Measurements from ENCODE around the gene FSHR. TPM values are rescaled to one million over a fixed set of nuclear protein-coding genes. Genes with fewer than 3 reads are reported as not detected.

Gene FSHR
- total RNA-seq, 1 donor from 2014 or later, result not detected

- DNase-seq (ENCODE audit: extremely low spot score in 2 of 2), result no peak
- Histone ChIP-seq H3K9me3 (no peaks in the 10 kb centered on the region), H3K4me1 (no peaks in the 10 kb centered on the region), H3K4me3 (no peak overlapping the region), H3K27ac (no peak overlapping the region), H3K27me3 (no peaks in the 10 kb centered on the region), H3K36me3 (no peaks in the 10 kb centered on the region)
- TF ChIP-seq POLR2AphosphoS5 (IDR thresholded peaks at IDR 0.05; ENCODE audit: insufficient read depth in 1 of 2, low read depth in 1 of 2), result no peak
- TF ChIP-seq CTCF (IDR thresholded peaks at IDR 0.05), result no peak
- no peak for TF ChIP-seq POLR2A (IDR thresholded peaks at IDR 0.05)
- intact Hi-C loops (cut with DNase I), result no loop called here
Observed at GRCh38 chr2:48978131-48978530, 176.2 kb downstream of the FSHR start.

GRCh38 chr2:48971801-48972200, 182.5 kb downstream of the FSHR start:
- Histone ChIP-seq H3K9me3 (no peaks in the 10 kb centered on the region), H3K27me3 (no peaks in the 10 kb centered on the region), H3K36me3 (no peaks in the 10 kb centered on the region), H3K4me3 (no peak overlapping the region), H3K4me1 (no peaks in the 10 kb centered on the region), H3K27ac (no peak overlapping the region)
- no peak for DNase-seq (ENCODE audit: extremely low spot score in 2 of 2)
- TF ChIP-seq POLR2A (IDR thresholded peaks at IDR 0.05), result no peak
- TF ChIP-seq POLR2AphosphoS5 (IDR thresholded peaks at IDR 0.05; ENCODE audit: insufficient read depth in 1 of 2, low read depth in 1 of 2), result no peak
- intact Hi-C loops (cut with DNase I), result no loop called here

- H3K4me3 ChIP-seq, result no peak overlapping the region
Observed at GRCh38 chr2:48968011-48968410, 186.3 kb downstream of the FSHR start.

GRCh38 chr2:48965204-48965603, 189.1 kb downstream of the FSHR start:
- intact Hi-C loops (cut with DNase I), result no loop called here
- no peak overlapping the region for H3K4me3 ChIP-seq
- H3K36me3 ChIP-seq, result no peaks in the 10 kb centered on the region
- TF ChIP-seq POLR2A (IDR thresholded peaks at IDR 0.05), result no peak
- TF ChIP-seq POLR2AphosphoS5 (IDR thresholded peaks at IDR 0.05; ENCODE audit: insufficient read depth in 1 of 2, low read depth in 1 of 2), result no peak
- TF ChIP-seq CTCF (IDR thresholded peaks at IDR 0.05), result no peak
- no peak for DNase-seq (ENCODE audit: extremely low spot score in 2 of 2)
- H3K4me1 ChIP-seq, result no peaks in the 10 kb centered on the region
- H3K27ac ChIP-seq, result no peak overlapping the region
- no peaks in the 10 kb centered on the region for H3K27me3 ChIP-seq
- no peaks in the 10 kb centered on the region for H3K9me3 ChIP-seq

More at GRCh38 chr2:48968011-48968410, 186.3 kb downstream of the FSHR start:
- no peaks in the 10 kb centered on the region for H3K9me3 ChIP-seq
- no peak overlapping the region for H3K27ac ChIP-seq
- no peak for DNase-seq (ENCODE audit: extremely low spot score in 2 of 2)
- H3K4me1 ChIP-seq, result no peaks in the 10 kb centered on the region
- H3K36me3 ChIP-seq, result no peaks in the 10 kb centered on the region
- no peaks in the 10 kb centered on the region for H3K27me3 ChIP-seq
- intact Hi-C loops (cut with DNase I), result no loop called here
- TF ChIP-seq POLR2A (IDR thresholded peaks at IDR 0.05) (no peak), POLR2AphosphoS5 (IDR thresholded peaks at IDR 0.05; ENCODE audit: insufficient read depth in 1 of 2, low read depth in 1 of 2) (no peak), CTCF (IDR thresholded peaks at IDR 0.05) (no peak)

GRCh38 chr2:48961009-48961408, 193.3 kb downstream of the FSHR start:
- Histone ChIP-seq H3K4me3 (no peak overlapping the region), H3K4me1 (no peaks in the 10 kb centered on the region), H3K36me3 (no peaks in the 10 kb centered on the region), H3K27ac (no peak overlapping the region), H3K27me3 (no peaks in the 10 kb centered on the region), H3K9me3 (no peaks in the 10 kb centered on the region)
- no peak for DNase-seq (ENCODE audit: extremely low spot score in 2 of 2)
- intact Hi-C loops (cut with DNase I), result no loop called here
- TF ChIP-seq POLR2AphosphoS5 (IDR thresholded peaks at IDR 0.05; ENCODE audit: insufficient read depth in 1 of 2, low read depth in 1 of 2), result no peak
- TF ChIP-seq CTCF (IDR thresholded peaks at IDR 0.05), result no peak
- TF ChIP-seq POLR2A (IDR thresholded peaks at IDR 0.05), result no peak
